ENCODE measurements around the gene MEGF11.

MEGF11 gene

DNA sequence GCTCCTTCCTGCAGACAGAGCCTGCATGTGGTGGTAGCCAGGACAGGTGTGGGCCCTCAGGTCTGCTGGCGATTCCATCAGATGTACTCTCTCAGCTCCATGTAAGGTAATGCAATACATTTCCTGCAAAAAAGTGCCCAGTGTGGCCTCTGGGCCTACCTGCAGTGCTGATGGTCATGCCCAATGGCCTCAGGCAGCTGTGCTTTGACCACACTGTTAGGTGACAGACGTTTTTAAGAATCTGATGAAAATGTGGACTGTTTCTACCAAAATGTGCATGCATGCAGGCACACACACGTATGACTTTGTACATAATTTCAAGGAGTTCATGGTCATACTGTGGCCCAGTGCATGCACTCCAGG is 231.4 kb downstream of the MEGF11 start:
- ATAC-seq (replicated peaks) (no peak), DNase-seq (no peak)
- H3K9me3 Mint-ChIP-seq = no peaks in the 10 kb centered on the region
- no peak overlapping the region for H3K4me3 Mint-ChIP-seq
- peaks cover 55 to 86% of the 10 kb centered on the region in 2 donors for H3K27me3 Mint-ChIP-seq
- peaks cover 0 to under 1% of the 10 kb centered on the region in 2 donors for H3K4me1 Mint-ChIP-seq (ENCODE audit: low read depth in 2 of 2)
- H3K27ac Mint-ChIP-seq = no peak overlapping the region
- H3K36me3 Mint-ChIP-seq (ENCODE audit: insufficient read depth) = no peaks in the 10 kb centered on the region

- no peak for ATAC-seq (replicated peaks)
- no peak overlapping the region for H3K27ac Mint-ChIP-seq
Observed at GRCh38 chr15:66021496-66022162, 231.9 kb downstream of the MEGF11 start.

DNA sequence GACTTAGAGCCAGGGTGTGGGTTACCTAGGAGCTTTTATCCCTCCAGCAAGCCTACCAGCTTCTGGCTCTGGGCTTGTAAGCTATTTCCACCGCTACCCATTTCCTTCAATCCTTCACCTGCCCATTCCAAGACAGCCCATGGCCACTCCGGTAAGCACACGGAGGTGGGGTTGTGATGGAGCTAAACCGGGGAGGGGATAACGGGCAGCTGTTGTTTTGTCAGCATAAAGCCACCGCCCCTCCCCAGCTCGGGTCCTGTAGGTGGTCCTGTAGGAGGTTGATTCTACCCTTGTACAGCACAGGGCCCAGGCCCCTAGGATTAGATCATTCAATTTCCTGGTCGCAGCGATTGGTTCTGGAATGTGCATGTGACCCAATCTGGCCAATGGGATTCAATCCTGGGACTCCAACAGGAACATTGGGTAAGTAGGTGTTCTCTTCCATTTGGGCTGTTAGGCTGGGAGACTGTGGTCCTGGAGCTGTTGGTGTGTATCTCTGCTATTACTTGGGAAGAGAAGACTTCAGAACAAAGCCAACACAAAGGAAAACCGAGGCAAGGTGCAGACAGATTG is 233.6 kb downstream of the MEGF11 start:
- no peaks in the 10 kb centered on the region for H3K9me3 Mint-ChIP-seq
- H3K36me3 Mint-ChIP-seq (ENCODE audit: insufficient read depth) = no peaks in the 10 kb centered on the region
- peaks cover 46 to 89% of the 10 kb centered on the region in 2 donors for H3K27me3 Mint-ChIP-seq
- H3K4me1 Mint-ChIP-seq (ENCODE audit: low read depth in 2 of 2) = no peaks in the 10 kb centered on the region
- DNase-seq (no peak), ATAC-seq (replicated peaks) (no peak)
- H3K4me3 Mint-ChIP-seq = no peak overlapping the region
- H3K27ac Mint-ChIP-seq = no peak overlapping the region

More at GRCh38 chr15:66021496-66022162, 231.9 kb downstream of the MEGF11 start:
- Mint-ChIP-seq H3K36me3 (ENCODE audit: insufficient read depth) (no peaks in the 10 kb centered on the region), H3K27me3 (peaks cover 55 to 86% of the 10 kb centered on the region in 2 donors), H3K4me1 (ENCODE audit: low read depth in 2 of 2) (no peaks in the 10 kb centered on the region), H3K4me3 (no peak overlapping the region), H3K9me3 (no peaks in the 10 kb centered on the region)
- DNase-seq = no peak

DNA sequence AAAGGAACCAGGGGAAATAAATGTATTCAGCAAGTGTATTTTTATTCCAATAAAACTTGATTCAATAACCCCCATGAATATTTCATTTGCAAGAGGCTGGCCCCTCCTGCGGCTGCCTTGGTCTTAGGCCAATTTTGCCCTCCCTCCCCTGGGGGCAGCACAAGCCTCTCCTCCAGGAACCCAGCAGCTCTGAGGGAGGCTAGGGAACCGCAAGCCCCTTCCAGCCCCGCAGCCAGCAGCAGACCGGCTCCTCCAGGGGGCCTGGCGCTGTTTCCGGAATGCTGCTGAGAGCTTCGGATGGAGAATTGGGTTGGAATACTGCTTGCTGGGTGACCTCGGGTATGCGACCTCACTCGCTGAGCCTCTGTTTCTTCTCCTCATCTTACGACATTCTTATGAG is 234.2 kb downstream of the MEGF11 start:
- DNase-seq = no peak

DNA sequence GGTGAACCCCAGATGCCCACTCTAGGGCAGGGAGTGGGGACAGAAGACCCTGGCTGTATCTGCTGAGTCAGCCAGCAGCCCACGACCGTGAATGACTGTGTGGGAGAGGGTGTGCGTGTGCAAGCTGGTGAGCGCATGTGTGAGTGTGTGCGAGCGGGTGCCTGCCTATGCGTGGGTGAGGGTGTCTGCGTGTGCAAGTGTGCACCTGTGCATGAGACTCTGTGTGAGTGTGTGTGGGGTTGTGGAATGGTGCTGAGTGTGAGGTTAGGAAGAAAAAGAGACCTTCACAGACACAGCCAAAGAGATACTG is 235.1 kb downstream of the MEGF11 start:
- Mint-ChIP-seq H3K27ac (no peak overlapping the region), H3K4me3 (no peak overlapping the region), H3K36me3 (ENCODE audit: insufficient read depth) (no peaks in the 10 kb centered on the region), H3K4me1 (ENCODE audit: low read depth in 2 of 2) (no peaks in the 10 kb centered on the region), H3K9me3 (no peaks in the 10 kb centered on the region), H3K27me3 (peaks cover 45 to 84% of the 10 kb centered on the region in 2 donors)
- ATAC-seq (replicated peaks) (no peak), DNase-seq (no peak)

More for the DNA sequence above, 234.2 kb downstream of the MEGF11 start:
- H3K27ac Mint-ChIP-seq = no peak overlapping the region
- no peaks in the 10 kb centered on the region for H3K9me3 Mint-ChIP-seq
- no peak overlapping the region for H3K4me3 Mint-ChIP-seq
- peaks cover 41 to 85% of the 10 kb centered on the region in 2 donors for H3K27me3 Mint-ChIP-seq
- no peaks in the 10 kb centered on the region for H3K4me1 Mint-ChIP-seq (ENCODE audit: low read depth in 2 of 2)
- ATAC-seq (replicated peaks) = no peak
- no peaks in the 10 kb centered on the region for H3K36me3 Mint-ChIP-seq (ENCODE audit: insufficient read depth)

- H3K9me3 Mint-ChIP-seq = no peaks in the 10 kb centered on the region
- no peak overlapping the region for H3K4me3 Mint-ChIP-seq
- no peak for ATAC-seq (replicated peaks)
- H3K4me1 Mint-ChIP-seq (ENCODE audit: low read depth in 2 of 2) = no peaks in the 10 kb centered on the region
- H3K27me3 Mint-ChIP-seq = peaks cover 47 to 87% of the 10 kb centered on the region in 2 donors
- no peaks in the 10 kb centered on the region for H3K36me3 Mint-ChIP-seq (ENCODE audit: insufficient read depth)
- no peak for DNase-seq
- no peak overlapping the region for H3K27ac Mint-ChIP-seq
Observed at GRCh38 chr15:66017792-66018487, 235.6 kb downstream of the MEGF11 start.

- Mint-ChIP-seq H3K27me3 (peaks cover 45 to 83% of the 10 kb centered on the region in 2 donors), H3K4me1 (ENCODE audit: low read depth in 2 of 2) (no peaks in the 10 kb centered on the region), H3K36me3 (ENCODE audit: insufficient read depth) (no peaks in the 10 kb centered on the region), H3K9me3 (no peaks in the 10 kb centered on the region), H3K27ac (no peak overlapping the region), H3K4me3 (no peak overlapping the region)
- DNase-seq = no peak
- ATAC-seq (replicated peaks) = no peak
Observed at GRCh38 chr15:66017000-66017399, 236.6 kb downstream of the MEGF11 start.

- H3K9me3 Mint-ChIP-seq = no peaks in the 10 kb centered on the region
- DNase-seq = no peak
- no peak overlapping the region for H3K27ac Mint-ChIP-seq
- peaks cover 38 to 83% of the 10 kb centered on the region in 2 donors for H3K27me3 Mint-ChIP-seq
- H3K4me3 Mint-ChIP-seq = no peak overlapping the region
- no peaks in the 10 kb centered on the region for H3K36me3 Mint-ChIP-seq (ENCODE audit: insufficient read depth)
- no peaks in the 10 kb centered on the region for H3K4me1 Mint-ChIP-seq (ENCODE audit: low read depth in 2 of 2)
- no peak for ATAC-seq (replicated peaks)
Observed at GRCh38 chr15:66016199-66016598, 237.4 kb downstream of the MEGF11 start.

DNA sequence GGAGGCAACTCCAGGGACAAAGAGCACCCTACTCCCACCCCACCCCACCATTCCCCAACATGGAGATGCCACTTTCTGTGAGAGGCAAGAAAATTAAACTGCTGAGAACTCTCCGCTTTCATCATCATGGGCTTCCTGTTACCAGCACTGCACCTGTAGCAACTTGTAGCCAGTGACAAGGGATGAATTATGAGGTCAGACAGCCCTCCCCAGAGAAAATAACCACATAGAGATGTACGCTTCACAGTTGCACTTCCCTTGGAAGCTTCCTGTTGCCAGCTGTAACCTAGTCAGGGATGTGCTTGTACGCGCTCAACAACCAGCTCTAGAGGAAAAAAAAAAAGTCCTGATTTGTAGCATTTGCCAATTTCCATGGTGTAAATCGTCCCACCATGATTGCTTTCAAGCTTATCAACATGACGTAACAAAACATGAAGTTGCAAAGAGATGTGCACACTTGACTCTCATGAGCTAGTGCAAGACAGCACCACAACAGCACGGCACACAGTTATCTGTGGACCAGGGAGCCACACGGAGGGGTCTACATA is 238.8 kb downstream of the MEGF11 start:
- no peaks in the 10 kb centered on the region for H3K4me1 Mint-ChIP-seq (ENCODE audit: low read depth in 2 of 2)
- no peaks in the 10 kb centered on the region for H3K9me3 Mint-ChIP-seq
- no peak overlapping the region for H3K27ac Mint-ChIP-seq
- H3K36me3 Mint-ChIP-seq (ENCODE audit: insufficient read depth) = no peaks in the 10 kb centered on the region
- DNase-seq = no peak
- H3K27me3 Mint-ChIP-seq = peaks cover 35 to 81% of the 10 kb centered on the region in 2 donors
- no peak for ATAC-seq (replicated peaks)
- H3K4me3 Mint-ChIP-seq = no peak overlapping the region

GRCh38 chr15:66014022-66014421 is 239.5 kb downstream of the MEGF11 start:
- Mint-ChIP-seq H3K9me3 (no peaks in the 10 kb centered on the region), H3K27ac (no peak overlapping the region), H3K4me3 (no peak overlapping the region), H3K36me3 (ENCODE audit: insufficient read depth) (no peaks in the 10 kb centered on the region), H3K27me3 (peaks cover 30 to 74% of the 10 kb centered on the region in 2 donors), H3K4me1 (ENCODE audit: low read depth in 2 of 2) (no peaks in the 10 kb centered on the region)
- DNase-seq (no peak), ATAC-seq (replicated peaks) (no peak)

DNA sequence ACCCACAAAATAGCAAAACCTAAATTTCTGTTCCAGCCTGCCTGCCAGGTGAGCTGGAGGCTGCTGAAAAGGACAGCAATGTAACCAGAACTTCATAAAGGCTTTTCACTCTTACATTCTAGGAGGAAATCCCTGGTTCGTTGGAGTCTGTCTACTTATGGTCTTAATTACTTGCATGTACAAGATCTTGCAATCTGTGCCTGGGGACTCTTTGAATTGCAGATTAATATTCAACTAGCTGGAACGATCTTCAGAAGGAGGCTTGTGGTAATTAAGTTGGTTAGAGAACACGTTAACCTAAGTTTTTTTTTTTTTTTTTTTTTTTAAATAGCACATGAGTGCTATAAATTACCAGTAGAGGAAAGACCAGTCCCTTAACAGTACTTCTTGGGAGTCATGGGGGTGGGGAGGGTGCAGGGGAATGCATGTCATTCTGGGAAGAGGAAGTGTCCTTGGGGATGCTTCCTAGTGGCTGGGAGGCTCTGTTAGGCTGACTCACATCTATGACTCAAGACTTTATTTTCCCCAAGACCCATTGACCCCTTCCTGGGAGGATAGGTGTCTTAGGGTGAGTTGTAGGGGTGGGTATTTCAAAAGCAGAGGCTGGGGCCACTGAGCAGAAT is 244.5 kb downstream of the MEGF11 start:
- DNase-seq (no peak), ATAC-seq (replicated peaks) (no peak)
- Mint-ChIP-seq H3K4me1 (ENCODE audit: low read depth in 2 of 2) (no peaks in the 10 kb centered on the region), H3K27me3 (peaks cover 47 to 68% of the 10 kb centered on the region in 2 donors), H3K4me3 (no peak overlapping the region), H3K27ac (no peak overlapping the region), H3K9me3 (no peaks in the 10 kb centered on the region), H3K36me3 (ENCODE audit: insufficient read depth) (no peaks in the 10 kb centered on the region)

- DNase-seq = no peak
- H3K9me3 Mint-ChIP-seq = no peaks in the 10 kb centered on the region
- ATAC-seq (replicated peaks) = no peak
Observed at GRCh38 chr15:66007663-66008262, 245.8 kb downstream of the MEGF11 start.

DNA sequence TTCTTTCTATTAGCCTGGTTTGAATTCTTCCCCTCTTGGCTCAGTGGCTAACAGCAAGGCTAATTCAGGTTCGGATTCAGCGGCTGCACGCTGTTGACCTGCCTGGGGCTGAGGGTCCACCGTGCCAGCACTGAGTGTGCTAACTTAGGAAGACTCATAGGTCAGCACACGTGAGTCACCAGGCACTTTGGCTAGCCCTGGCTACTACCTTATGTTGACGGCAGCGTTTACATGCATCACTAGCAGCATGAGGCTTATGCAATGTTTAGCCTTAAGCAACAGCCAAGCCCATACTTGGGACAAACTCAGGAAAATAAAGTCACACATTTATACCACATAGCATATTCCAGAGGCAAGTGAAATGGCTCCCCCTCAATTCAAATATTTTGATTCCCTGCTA is 246.6 kb downstream of the MEGF11 start:
- H3K27ac Mint-ChIP-seq = no peak overlapping the region
- no peaks in the 10 kb centered on the region for H3K9me3 Mint-ChIP-seq
- peaks cover 39 to 76% of the 10 kb centered on the region in 2 donors for H3K27me3 Mint-ChIP-seq
- ATAC-seq (replicated peaks) (no peak), DNase-seq (no peak)
- no peak overlapping the region for H3K4me3 Mint-ChIP-seq
- H3K4me1 Mint-ChIP-seq (ENCODE audit: low read depth in 2 of 2) = no peaks in the 10 kb centered on the region
- no peaks in the 10 kb centered on the region for H3K36me3 Mint-ChIP-seq (ENCODE audit: insufficient read depth)

More at GRCh38 chr15:66007663-66008262, 245.8 kb downstream of the MEGF11 start:
- H3K27me3 Mint-ChIP-seq = peaks cover 39 to 69% of the 10 kb centered on the region in 2 donors
- no peaks in the 10 kb centered on the region for H3K4me1 Mint-ChIP-seq (ENCODE audit: low read depth in 2 of 2)
- H3K4me3 Mint-ChIP-seq = no peak overlapping the region
- no peaks in the 10 kb centered on the region for H3K36me3 Mint-ChIP-seq (ENCODE audit: insufficient read depth)
- no peak overlapping the region for H3K27ac Mint-ChIP-seq
